OCI-LY1 (cell line): ENCODE measurements around the gene FYN.

Experiments
- H2AFZ ChIP-seq: fragments of 200-600 bp; sonication (generic), shearing (Covaris generic); 2 replicates; pipeline ENCODE4 v1.6.0; 2014; ENCODE audit warnings: antibody characterized with exemption, mild to moderate bottlenecking, low read length
- H3F3A ChIP-seq: fragments of 200-600 bp; sonication (generic), shearing (Covaris generic); 2 replicates; pipeline ENCODE4 v1.6.0; 2014; ENCODE audit warnings: mild to moderate bottlenecking, antibody characterized with exemption, low read length, moderate library complexity; ENCODE audit not compliant: insufficient read depth
- H3K27ac ChIP-seq: fragments of 200-600 bp; sonication (generic); 2 replicates; pipeline ENCODE4 v1.5.1; 2014; ENCODE audit warnings: low read length, mixed run types, mild to moderate bottlenecking, low read depth; ENCODE audit not compliant: poor library complexity, severe bottlenecking
- H3K27me3 ChIP-seq: fragments of 200-600 bp; sonication (generic); 2 replicates; pipeline ENCODE4 v1.6.0; 2014; ENCODE audit warnings: antibody characterized with exemption, mild to moderate bottlenecking, low read length, moderate library complexity; ENCODE audit not compliant: insufficient read depth
- H3K36me3 ChIP-seq: fragments of 200-600 bp; sonication (generic); 2 replicates; pipeline ENCODE4 v1.6.1; 2014; ENCODE audit warnings: mild to moderate bottlenecking, antibody characterized with exemption, low read length, moderate library complexity, mixed read lengths; ENCODE audit not compliant: insufficient read depth
- H3K4me1 ChIP-seq: fragments of 200-600 bp; sonication (generic); 2 replicates; pipeline ENCODE4 v1.5.1; 2014; ENCODE audit warnings: mild to moderate bottlenecking, low read length, moderate library complexity; ENCODE audit not compliant: insufficient read depth, severe bottlenecking
- H3K4me2 ChIP-seq: fragments of 200-600 bp; sonication (generic), shearing (Covaris generic); 2 replicates; pipeline ENCODE4 v1.6.1; 2014; ENCODE audit warnings: low read length
- H3K4me3 ChIP-seq: fragments of 200-600 bp; sonication (generic); 2 replicates; pipeline ENCODE4 v1.5.1; 2014; ENCODE audit warnings: low read length, low read depth, mild to moderate bottlenecking, mixed read lengths; ENCODE audit not compliant: poor library complexity, severe bottlenecking
- H3K79me2 ChIP-seq: fragments of 200-600 bp; shearing (Covaris generic); 2 replicates; pipeline ENCODE4 v1.6.1; 2016; ENCODE audit warnings: mixed run types, low read length, mixed read lengths; ENCODE audit not compliant: insufficient read depth
- H3K9ac ChIP-seq: fragments of 200-600 bp; sonication (generic), shearing (Covaris generic); 2 replicates; pipeline ENCODE4 v1.6.1; 2014; ENCODE audit warnings: mild to moderate bottlenecking, low read length, mixed read lengths
- H3K9me2 ChIP-seq: fragments of 200-600 bp; sonication (generic), shearing (Covaris generic); 2 replicates; pipeline ENCODE4 v1.6.1; 2014; ENCODE audit warnings: low read depth, mild to moderate bottlenecking, low read length, mixed read lengths
- H3K9me3 ChIP-seq: fragments of 200-600 bp; shearing (Covaris generic); 2 replicates; pipeline ENCODE4 v1.6.1; 2014; ENCODE audit warnings: low read length, mixed read lengths
- H4K20me1 ChIP-seq: fragments of 200-600 bp; sonication (generic), shearing (Covaris generic); 2 replicates; pipeline ENCODE4 v1.6.0; 2016; ENCODE audit warnings: mild to moderate bottlenecking, low read length; ENCODE audit not compliant: insufficient read depth
- EZH2 ChIP-seq: fragments of 200-600 bp; sonication (generic), shearing (Covaris generic); IDR thresholded peaks from 2 replicates; pipeline ENCODE4 v1.8.0; 2017; ENCODE audit warnings: borderline replicate concordance, mixed run types, mild to moderate bottlenecking, antibody characterized with exemption, low read length, moderate library complexity, mixed read lengths
- TF ChIP-seq, protein P1 (sequence below): fragments of 200-600 bp; sonication (generic), shearing (Covaris generic); IDR thresholded peaks from 2 replicates; pipeline ENCODE4 v1.5.1; 2017; ENCODE audit warnings: mild to moderate bottlenecking, antibody characterized with exemption, low read length, moderate library complexity, mixed read lengths

Gene FYN

DNA sequence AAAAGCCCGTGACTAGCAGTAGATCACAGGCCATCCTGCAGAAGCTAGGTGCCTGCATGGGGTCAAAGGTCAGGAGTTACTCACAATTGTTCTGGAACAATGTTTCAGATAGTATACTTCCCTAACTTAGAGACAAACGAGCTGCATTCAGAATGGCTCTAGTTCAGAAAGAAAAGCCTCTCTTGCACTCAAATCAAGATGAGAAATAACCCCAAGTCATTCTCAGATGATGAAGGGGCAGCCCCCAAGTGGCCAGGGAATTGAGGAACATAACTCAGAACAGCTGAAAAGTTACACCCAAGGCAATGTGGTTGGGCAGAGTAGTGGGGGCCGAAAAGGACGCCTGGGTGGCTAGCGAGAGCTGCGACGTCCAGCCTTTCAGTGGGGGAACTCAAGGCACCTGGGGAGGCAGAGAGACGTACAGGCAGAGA is 27.8 kb downstream of the FYN start:
- Histone ChIP-seq H2AFZ (no peak overlapping the region), H3K4me3 (no peak overlapping the region), H4K20me1 (no peaks in the 10 kb centered on the region), H3K79me2 (no peaks in the 10 kb centered on the region), H3K9ac (no peak overlapping the region), H3K4me2 (no peak overlapping the region), H3K27me3 (no peaks in the 10 kb centered on the region), H3K27ac (no peak overlapping the region), H3K9me3 (no peaks in the 10 kb centered on the region), H3K4me1 (no peaks in the 10 kb centered on the region), H3K36me3 (no peaks in the 10 kb centered on the region), H3F3A (no peaks in the 10 kb centered on the region), H3K9me2 (no peaks in the 10 kb centered on the region)
- TF ChIP-seq EZH2 = no peak
- TF ChIP-seq, protein P1, sequence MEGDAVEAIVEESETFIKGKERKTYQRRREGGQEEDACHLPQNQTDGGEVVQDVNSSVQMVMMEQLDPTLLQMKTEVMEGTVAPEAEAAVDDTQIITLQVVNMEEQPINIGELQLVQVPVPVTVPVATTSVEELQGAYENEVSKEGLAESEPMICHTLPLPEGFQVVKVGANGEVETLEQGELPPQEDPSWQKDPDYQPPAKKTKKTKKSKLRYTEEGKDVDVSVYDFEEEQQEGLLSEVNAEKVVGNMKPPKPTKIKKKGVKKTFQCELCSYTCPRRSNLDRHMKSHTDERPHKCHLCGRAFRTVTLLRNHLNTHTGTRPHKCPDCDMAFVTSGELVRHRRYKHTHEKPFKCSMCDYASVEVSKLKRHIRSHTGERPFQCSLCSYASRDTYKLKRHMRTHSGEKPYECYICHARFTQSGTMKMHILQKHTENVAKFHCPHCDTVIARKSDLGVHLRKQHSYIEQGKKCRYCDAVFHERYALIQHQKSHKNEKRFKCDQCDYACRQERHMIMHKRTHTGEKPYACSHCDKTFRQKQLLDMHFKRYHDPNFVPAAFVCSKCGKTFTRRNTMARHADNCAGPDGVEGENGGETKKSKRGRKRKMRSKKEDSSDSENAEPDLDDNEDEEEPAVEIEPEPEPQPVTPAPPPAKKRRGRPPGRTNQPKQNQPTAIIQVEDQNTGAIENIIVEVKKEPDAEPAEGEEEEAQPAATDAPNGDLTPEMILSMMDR = no peak

DNA sequence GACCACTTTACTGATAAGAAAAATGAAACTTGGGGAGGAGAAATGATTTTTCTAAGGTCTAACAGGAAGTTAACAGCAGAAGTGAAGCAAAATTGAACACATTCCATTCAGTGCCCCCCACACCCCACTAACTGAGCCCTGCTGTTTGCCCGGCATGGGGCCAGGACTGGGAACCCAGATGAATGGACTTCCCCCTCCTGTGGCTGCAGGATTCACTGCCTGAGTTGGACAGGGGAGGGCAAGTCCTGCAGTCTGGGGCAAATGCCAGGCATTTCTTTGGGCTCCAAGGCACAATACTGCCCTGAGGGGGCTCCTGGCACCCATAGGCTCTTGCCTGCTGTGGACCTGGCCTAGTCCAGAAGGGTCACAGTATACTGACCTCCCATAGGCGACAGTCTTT is 28.3 kb downstream of the FYN start:
- H3K79me2 ChIP-seq = no peaks in the 10 kb centered on the region
- no peaks in the 10 kb centered on the region for H3K4me1 ChIP-seq
- no peak overlapping the region for H3K9ac ChIP-seq
- H3K27me3 ChIP-seq = no peaks in the 10 kb centered on the region
- H2AFZ ChIP-seq = no peak overlapping the region
- no peaks in the 10 kb centered on the region for H4K20me1 ChIP-seq
- no peak overlapping the region for H3K27ac ChIP-seq
- H3F3A ChIP-seq = no peaks in the 10 kb centered on the region
- no peaks in the 10 kb centered on the region for H3K36me3 ChIP-seq
- no peak for TF ChIP-seq EZH2
- no peak overlapping the region for H3K4me2 ChIP-seq
- no peaks in the 10 kb centered on the region for H3K9me2 ChIP-seq
- H3K9me3 ChIP-seq = no peaks in the 10 kb centered on the region
- no peak overlapping the region for H3K4me3 ChIP-seq

DNA sequence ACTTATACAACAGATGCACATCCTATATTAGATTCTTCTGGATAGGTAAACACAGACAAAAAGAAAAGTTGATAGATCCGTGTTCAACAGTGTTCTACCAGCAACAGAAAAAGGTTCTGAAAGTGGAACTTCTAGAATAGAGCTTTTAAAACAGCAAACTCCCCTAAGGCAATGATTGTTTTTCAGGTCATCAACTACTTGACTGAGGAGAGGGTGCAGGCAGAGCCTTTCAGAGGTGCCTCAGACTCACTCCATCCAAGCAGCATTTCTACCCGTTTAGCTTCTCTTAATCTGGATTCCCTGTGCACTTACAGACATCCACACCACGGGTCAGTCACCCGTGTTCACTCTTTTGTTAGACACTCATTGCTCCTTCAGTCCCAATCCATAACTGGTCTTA is 28.9 kb downstream of the FYN start:
- TF ChIP-seq EZH2 = no peak
- TF ChIP-seq, protein P1 = no peak
- no peaks in the 10 kb centered on the region for H3F3A ChIP-seq
- no peaks in the 10 kb centered on the region for H3K79me2 ChIP-seq
- H3K9me3 ChIP-seq = no peaks in the 10 kb centered on the region
- H3K4me1 ChIP-seq = no peaks in the 10 kb centered on the region
- no peaks in the 10 kb centered on the region for H3K36me3 ChIP-seq
- H2AFZ ChIP-seq = no peak overlapping the region
- no peaks in the 10 kb centered on the region for H3K9me2 ChIP-seq
- H3K27me3 ChIP-seq = no peaks in the 10 kb centered on the region
- no peak overlapping the region for H3K27ac ChIP-seq
- H3K4me3 ChIP-seq = no peak overlapping the region
- no peaks in the 10 kb centered on the region for H4K20me1 ChIP-seq
- H3K9ac ChIP-seq = no peak overlapping the region
- H3K4me2 ChIP-seq = no peak overlapping the region

DNA sequence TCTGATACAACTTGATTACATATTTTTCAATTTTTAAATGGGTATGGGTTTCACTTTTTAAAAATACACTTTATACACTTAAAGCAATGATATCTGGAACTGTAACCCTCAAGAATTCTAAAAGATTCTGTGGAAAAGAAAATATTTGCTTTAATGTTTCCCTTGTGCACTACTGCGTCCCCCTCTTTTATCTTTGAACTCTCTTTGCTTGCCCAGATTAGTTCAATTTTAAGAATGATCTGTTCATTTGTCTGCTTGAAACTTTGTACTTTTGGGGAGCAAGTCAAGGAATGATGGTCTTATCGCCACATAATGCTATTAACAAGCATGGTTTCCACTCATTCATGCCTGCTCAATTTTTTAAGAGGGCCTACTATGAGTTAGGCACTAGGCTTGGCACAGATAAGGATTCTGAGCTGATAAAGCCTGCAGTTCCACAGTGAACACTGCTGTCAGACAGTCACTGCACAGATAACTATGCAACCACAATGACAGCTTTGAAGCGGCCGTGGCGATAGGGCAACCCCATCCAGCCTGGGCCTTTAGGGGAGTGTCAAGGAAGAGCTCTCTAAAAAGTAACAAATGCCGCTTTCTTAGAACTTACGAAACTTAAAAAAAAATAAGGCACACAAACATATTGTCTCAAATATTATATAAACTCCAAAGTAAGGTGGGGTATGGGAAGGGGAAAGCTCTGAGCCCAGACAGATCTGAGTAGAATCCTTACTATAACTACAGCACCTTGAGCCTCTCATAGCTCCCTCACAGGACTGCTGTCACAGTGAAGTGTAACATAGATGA is 29.7 kb downstream of the FYN start:
- Histone ChIP-seq H3K27ac (no peak overlapping the region), H3K9ac (no peak overlapping the region), H3K27me3 (no peaks in the 10 kb centered on the region), H3K4me1 (no peaks in the 10 kb centered on the region), H3K79me2 (no peaks in the 10 kb centered on the region), H3F3A (no peaks in the 10 kb centered on the region), H3K9me3 (no peaks in the 10 kb centered on the region), H4K20me1 (no peaks in the 10 kb centered on the region), H3K4me3 (no peak overlapping the region), H3K9me2 (no peaks in the 10 kb centered on the region), H3K4me2 (no peak overlapping the region), H2AFZ (no peak overlapping the region), H3K36me3 (no peaks in the 10 kb centered on the region)
- TF ChIP-seq, protein P1 = no peak
- no peak for TF ChIP-seq EZH2
